ENCODE results near the gene SMC5. TPM values are rescaled to one million over a fixed set of nuclear protein-coding genes. Genes with fewer than 3 reads are reported as not detected.
"Not testable (repeated sequence)": the region's sequence is repeated elsewhere in the genome, so short reads cannot be mapped to it uniquely, and the experiment has no call there.

Gene SMC5
- polyA plus RNA-seq, 3 donors, result 39.4 to 63.7 (median 52.3) TPM

DNA sequence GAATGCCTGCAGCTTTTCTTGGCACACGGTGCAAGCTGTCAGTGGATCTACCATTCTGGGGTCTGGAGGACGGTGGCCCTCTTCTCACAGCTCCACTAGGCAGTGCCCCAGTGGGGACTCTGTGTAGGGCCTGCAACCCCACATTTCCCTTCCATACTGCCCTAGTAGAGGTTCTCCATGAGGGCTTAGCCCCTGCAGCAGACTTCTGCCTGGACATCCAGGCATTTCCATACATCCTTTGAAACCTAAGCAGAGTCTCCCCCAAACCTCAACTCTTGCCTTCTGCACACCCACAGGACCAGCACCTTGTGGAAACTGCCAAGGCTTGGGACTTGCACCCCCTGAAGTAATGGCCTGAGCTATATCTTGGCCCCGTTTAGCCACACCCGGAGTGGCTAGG, 69.8 kb downstream of the SMC5 start:
- DNase-seq (ENCODE audit: extremely low read depth in 1 of 11, low read depth in 9 of 11, low spot score in 4 of 11), result not testable (repeated sequence)

DNA sequence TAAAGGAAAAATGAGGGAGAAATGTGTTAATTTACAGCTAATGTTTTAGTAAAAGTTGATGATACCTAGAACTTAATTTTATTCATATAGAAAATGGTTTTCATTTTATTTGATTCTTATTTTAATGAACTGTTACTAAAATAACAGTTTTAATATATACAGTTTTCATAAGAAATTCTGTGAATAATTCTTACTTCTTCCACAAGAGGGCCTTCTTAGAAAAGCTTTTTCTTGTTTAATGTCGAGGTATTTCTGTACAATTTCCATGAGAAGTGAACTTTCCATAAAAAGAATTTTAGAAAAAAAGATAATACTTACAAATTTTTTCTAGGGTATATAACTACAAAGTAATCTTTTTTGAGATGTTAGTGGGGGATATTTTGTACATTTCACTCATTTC, 81.8 kb downstream of the SMC5 start:
- peak in 9 of 11 donors; percentile 1 to 32 (median 8) for DNase-seq (ENCODE audit: extremely low read depth in 1 of 11, low read depth in 9 of 11, low spot score in 4 of 11)

DNA sequence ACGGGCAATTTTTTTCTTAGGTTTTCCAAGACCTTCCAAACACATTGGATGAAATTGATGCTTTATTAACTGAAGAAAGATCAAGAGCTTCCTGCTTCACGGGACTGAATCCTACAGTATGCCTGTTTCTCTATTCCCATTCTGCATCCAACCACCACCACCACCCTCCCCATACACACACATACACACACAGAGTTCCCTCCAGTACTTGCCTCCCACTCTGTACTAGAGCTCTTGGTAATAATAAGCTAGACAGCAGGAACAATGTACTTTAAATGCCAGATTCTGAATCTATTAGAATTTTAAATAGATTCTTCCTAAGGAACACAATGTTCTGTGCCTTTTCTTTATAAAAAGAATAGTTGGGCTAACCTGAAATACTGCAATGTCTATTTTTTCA, 88.3 kb downstream of the SMC5 start:
- DNase-seq (ENCODE audit: extremely low read depth in 1 of 11, low read depth in 9 of 11, low spot score in 4 of 11), result no peak

DNA sequence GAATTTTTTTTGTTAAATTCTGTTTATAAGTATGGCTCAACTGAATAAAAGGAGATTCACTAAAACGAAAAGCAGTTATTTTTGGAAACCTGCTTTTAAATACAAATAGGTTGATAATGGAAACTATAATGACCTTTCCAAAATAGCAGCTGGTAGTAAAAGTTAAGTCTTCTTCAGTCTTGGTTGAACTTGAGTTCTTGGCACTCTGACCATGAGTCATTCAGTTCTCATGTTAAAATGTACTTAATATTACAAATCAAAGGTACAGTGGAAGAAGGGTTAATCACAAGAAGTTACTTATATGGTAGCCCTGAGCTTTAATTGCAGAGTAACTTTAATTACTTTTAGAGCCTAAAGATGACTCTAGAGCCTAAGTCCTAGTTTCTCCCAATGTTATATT, 93.6 kb downstream of the SMC5 start:
- no peak for DNase-seq (ENCODE audit: extremely low read depth in 1 of 11, low read depth in 9 of 11, low spot score in 4 of 11)

DNA sequence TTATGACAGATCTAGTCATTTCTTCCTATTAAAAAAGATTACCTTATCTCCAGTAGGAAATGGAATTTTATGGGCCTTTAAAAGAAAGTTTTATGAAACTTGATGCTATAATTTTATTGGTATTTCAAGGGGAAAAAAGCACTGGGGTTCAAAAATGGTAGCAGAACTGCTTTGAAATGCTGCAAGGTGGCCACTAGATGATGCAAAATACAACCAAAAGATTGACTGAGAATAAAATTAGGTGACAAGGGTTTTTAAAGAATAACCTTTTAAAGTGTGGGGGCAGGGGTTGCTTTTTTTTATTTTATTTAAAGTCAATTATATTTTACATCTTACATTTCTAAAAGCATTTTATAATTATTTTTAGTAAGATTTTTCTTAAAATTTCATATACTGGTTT, 94.0 kb downstream of the SMC5 start:
- DNase-seq (ENCODE audit: extremely low read depth in 1 of 11, low read depth in 9 of 11, low spot score in 4 of 11), result no peak

DNA sequence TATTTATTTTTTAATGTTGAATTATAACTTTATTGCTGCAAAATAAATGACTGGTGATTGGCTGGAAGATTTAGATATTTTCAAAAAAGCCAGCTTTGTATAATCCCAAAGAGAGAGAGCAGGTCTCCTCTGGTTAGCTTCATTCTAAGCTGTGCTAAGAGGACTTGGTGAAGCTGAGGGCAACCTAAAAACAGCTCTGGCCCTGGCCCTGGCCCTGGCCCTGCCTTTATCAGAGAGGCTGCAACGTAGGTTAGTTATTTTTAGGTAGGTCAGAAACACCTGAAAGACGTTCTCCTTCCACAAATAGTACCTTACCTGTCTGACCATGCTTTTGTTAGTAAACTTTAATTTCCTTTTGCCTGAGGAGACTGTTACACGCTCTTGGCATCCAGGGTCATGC, 97.0 kb downstream of the SMC5 start:
- DNase-seq (ENCODE audit: extremely low read depth in 1 of 11, low read depth in 9 of 11, low spot score in 4 of 11), result no peak

DNA sequence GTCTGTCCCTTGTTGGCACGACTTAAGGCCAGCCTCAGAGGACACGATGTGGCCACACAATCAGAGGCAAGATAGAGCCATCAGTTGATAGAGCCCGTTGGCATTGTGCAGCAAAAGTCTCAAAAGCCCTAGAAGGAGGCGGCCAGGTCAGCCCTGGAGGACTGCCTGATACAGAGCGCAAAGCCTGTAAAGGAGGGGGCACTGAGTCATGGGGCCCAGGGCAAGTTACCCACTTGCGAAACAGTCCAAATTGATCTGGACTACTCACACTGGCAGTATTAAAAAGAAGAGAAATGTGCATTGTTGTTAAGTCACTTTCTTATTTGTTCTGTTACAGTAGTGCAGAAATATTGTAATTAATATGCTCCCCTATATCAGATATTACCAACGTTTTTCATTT, 104.2 kb downstream of the SMC5 start:
- no peak for DNase-seq (ENCODE audit: extremely low read depth in 1 of 11, low read depth in 9 of 11, low spot score in 4 of 11)

DNA sequence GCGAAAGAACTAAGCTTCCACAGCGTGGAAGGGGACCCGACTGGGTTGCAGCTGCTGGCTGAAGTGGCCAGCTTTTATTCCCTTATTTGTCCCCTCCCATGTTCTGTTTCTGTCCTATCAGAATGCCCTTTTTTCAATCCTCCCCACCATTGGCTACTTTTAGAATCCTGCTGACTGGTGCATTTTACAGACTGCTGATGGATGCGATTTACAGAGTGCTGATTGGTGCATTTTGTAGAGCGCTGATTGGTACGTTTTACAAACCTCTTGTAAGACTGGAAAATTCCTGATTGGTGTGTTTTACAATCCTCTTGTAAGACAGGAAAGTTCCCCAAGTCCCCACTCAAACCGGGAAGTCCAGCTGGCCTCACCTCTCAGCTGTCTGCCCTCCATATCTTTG, 105.0 kb downstream of the SMC5 start:
- DNase-seq (ENCODE audit: extremely low read depth in 1 of 11, low read depth in 9 of 11, low spot score in 4 of 11), result no peak

DNA sequence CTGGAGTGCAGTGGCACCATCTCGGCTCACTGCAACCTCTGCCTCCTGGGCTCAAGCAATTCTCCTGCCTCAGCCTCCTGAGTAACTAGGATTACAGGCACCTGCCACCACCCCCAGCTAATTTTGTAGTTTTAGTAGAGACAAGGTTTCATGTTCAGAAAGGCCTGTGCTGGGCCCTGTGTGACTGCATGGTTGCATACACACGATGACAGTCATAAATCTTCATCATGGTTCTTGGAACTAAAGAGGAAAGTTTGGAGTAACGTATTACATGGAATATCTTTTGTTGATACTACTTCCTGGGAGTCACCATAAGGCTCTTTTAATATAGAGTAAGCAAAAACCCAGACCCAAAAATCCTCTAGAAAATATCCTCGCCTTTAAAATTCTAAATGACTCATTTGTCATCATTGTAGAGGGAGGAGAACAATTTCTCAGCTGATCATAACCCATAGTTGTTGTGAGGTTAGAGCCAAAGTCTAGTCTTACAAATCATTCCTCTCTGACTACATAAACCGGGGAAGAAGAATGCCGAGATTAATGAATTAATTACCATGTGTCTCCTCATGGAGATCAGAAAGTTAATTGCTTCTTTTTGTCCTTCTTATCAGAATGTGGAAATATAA, 108.6 kb downstream of the SMC5 start:
- no peak for DNase-seq (ENCODE audit: extremely low read depth in 1 of 11, low read depth in 9 of 11, low spot score in 4 of 11)

DNA sequence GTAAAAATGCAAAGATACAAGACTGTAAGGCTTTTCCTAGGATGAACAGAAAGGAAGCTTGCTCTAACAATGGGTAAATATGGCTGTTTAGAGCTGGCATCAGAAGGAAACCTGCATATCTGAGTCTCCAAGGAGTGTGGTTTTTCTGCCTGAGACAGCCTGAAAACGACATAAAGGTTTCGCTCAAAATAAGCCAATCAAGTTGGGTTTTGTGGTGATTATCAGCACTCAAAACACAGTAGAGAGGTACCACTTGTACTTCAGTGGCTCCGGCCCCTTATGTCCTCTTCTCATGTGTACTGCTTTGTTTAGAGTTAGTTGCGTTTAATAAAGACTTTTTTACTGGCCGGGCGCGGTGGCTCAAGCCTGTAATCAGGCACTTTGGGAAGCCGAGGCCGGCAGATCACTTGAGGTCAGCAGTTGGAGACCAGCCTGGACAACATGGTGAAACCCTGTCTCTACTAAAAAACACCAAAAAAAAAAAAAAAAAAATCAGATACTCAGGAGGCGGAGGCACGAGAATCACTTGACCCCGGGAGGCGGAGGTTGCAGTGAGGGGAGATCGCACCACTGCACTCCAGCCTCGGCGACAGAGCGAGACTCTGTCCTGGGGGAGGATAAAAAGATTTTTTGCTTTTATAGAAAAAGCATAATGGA, 116.3 kb downstream of the SMC5 start:
- no peak for DNase-seq (ENCODE audit: extremely low read depth in 1 of 11, low read depth in 9 of 11, low spot score in 4 of 11)

DNA sequence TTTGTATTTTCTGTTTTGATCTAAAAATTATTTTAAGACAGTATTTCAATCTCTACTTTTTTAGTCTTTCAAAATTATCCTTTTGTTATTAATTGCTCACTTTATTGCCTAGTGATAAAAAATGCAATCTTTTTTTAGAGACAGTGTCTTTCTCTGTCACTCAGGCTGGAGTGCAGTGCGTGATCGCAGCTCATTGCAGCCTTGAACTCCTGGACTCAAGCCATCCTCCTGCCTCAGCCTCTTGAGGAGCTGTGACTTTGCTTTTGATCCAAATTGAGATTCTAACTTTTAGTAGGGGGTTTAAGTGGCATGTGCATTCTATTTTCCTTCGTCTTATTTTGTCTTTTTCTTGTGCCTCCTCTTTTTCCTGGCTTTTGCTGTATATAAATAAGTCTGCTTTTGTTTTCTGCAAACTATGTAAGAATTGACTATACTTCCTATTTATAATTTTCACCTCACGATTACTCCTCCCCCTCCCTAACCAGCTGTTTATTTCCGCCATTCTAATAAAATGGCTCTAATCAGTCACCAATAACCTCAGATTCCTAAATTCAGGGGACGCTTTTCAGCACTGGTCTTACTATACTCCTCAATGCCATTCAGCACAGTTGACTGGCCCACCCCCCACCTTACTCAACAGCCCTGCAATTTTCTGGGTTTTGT, 123.4 kb downstream of the SMC5 start:
- no peak for DNase-seq (ENCODE audit: extremely low read depth in 1 of 11, low read depth in 9 of 11, low spot score in 4 of 11)

DNA sequence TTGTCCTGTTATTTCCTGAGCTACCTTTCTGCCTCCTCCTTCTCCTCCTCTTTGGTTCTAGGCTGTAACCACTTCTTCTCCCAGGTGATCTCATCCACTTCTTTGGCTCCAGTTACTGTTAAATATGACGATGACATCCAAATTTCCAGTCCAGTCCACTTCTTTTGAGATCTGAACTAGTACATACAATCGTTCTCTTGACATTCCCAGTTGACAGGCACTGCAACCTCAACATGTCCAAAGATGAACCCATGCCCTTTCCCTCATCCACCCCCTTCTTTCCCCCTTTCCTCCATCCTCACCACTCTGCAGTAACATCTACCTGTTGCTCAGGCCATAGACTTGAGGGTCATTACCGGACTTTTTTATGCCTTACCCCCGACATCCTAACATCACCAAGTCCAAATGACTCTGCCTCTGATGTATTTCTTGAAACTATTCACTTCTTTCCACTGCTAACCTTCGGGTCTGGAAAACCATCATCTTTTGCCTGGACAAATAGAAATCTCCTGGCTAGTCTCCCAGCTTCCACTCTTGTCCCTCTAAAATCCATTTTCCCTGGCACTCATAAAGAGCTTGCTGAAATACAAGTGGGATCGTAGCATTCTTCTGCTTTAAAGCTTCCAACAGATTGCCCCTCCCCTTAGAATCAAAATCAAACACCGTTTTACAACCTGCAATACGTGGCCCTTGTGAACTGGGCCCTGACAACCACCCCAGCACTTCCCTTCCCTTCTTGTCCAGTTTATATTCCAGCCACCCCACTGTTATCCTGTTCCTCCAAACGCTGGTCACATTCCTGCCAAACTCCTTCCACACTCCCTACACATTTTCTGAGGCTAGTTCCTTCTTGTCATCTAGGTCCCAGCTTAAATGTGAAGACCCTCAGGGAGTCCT, 124.2 kb downstream of the SMC5 start:
- DNase-seq (ENCODE audit: extremely low read depth in 1 of 11, low read depth in 9 of 11, low spot score in 4 of 11), result no peak

DNA sequence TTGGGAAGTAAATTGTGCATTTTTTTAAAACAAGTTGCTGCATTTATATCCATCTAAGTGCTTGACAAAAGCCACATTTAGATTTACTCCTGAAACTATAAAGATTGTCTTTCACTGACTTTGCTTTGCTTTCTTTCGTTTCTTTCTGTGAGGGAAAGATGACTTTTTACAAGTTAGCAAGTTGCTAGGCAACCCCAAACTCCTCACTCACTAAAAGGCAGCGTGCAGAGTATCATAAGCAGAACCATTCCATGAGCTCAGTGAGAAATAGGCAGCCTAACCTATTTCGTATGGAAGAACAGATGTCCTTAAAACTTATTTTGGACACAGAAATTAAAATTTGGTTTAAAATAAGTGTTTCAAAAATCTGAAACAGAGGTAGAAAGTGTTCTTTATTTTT, 126.6 kb downstream of the SMC5 start:
- DNase-seq (ENCODE audit: extremely low read depth in 1 of 11, low read depth in 9 of 11, low spot score in 4 of 11), result no peak

DNA sequence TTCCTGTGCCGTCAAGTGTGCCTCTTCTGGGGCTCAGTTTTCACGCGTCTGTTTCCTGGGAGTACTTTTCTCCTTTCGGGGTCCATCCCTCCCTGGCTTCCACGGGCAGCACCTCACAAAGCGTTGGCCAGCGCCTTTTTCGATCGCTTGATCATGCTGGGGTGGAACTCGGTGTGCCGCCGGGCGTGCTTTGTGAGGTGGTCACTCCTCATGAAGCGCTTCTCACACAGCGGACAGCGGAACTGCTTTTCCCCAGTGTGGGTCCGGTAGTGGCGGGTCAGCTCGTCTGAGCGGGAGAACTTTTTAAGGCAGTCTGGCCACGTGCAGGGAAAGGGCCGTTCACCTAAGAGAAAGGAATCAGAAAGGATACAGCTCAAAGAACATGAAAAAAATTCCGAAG, 128.9 kb downstream of the SMC5 start:
- no peak for DNase-seq (ENCODE audit: extremely low read depth in 1 of 11, low read depth in 9 of 11, low spot score in 4 of 11)

DNA sequence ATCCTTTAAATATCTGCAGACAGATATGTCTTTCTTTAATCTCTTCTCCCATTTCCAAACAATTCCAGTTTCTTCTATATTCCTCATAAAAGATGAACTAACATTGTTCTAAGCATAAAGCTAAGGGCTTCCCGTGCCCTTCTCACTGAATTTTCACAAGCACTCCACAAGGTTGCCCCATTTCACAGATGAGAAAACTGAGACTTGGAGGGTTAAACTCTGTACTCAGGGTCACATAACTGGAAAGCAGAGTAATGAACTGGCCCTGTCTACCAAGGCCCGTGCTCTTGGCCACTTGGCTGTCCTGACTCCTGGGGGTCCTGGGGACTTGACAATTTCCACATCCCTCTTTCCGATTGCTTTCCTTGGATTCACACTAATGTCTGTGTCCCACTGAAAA, 130.4 kb downstream of the SMC5 start:
- DNase-seq (ENCODE audit: extremely low read depth in 1 of 11, low read depth in 9 of 11, low spot score in 4 of 11), result no peak

DNA sequence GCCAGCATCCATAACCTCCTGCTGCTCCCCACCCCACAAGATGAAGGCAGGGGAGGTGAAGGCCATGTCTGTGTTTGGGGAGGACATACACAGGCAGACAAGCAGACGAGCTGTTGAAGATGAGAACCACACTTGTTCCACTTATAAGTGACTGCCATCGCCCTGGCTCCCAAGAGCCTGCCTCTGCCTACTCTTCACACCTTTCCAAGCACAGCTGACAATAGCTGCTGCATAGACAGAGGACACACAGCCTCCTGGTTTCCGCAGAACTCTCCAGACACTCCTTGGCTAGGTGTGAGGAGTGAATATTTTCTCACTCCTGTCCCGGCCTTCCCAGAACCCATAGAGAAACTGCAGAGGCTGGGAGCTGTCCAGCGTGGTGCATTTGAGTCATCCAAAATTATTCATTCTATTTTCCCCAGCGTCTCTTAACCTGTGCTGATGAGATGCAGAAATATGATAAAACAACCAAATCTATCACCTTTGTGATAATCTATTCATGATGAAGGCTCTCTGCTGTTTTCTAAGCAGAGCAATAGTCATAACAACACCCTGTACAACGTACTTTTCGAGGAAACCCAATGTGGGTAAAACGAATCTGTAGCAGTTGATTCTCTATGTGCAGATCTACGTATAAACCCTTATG, 131.0 kb downstream of the SMC5 start:
- no peak for DNase-seq (ENCODE audit: extremely low read depth in 1 of 11, low read depth in 9 of 11, low spot score in 4 of 11)

DNA sequence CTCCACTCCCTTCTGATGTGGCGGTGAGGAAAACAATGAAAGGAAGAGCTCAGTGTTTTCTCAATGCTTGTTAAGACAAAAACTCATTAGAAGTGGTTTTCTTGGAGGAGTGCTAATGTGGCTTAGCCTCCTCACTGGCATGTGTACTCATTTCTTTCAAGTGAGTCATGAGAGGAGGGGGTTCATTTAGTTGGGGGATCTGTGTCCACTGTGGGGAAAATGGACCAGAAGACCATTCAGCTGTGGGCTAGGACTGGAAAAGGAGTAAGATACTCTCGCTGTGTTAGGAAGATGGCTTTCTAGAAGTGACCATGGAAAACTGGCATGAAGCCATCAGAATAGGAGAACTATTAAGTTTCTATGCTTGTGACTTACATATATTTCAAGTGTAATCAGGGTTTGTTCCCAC, 132.2 kb downstream of the SMC5 start:
- no peak for DNase-seq (ENCODE audit: extremely low read depth in 1 of 11, low read depth in 9 of 11, low spot score in 4 of 11)

DNA sequence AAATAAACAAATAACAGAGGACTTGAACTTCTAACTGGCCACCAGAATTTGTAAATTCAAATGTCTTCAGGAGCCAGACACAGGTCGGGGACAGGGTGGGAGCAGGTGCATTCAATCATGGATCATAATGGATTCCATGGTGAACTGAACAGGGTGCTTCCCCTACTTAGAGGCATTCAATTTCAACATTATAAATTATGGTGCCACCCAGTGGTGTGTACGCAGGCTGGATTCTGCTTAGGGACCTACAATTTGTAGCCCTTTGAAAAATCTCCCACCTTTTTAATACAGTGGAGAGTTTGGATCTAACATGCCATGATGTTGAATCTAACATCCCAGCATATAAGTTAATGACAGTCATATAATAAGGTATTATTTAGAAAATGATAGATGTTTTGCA, 133.4 kb downstream of the SMC5 start:
- no peak for DNase-seq (ENCODE audit: extremely low read depth in 1 of 11, low read depth in 9 of 11, low spot score in 4 of 11)

DNA sequence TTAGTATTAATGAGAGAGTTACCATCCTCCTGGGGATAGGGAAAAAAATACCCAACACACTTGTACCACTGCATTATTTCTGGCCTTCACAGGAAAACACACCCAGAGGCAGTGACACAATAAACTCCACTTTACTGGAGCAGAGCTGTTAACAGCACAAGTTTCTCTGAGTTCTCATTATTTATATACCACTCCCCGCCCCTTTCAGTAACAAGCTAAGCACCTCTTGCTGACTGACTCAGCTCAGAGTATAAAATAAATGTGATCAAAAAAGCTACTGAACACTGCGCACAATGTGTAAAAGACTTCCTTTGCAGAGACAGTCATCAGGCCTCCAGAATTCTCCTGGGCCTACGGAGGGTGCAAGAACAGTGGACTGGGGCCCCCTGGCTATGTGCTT, 134.1 kb downstream of the SMC5 start:
- DNase-seq (ENCODE audit: extremely low read depth in 1 of 11, low read depth in 9 of 11, low spot score in 4 of 11), result no peak
